ENCODE measurements around the gene WDR17. TPM values are rescaled to one million over a fixed set of nuclear protein-coding genes. Genes with fewer than 3 reads are reported as not detected.
A peak's percentile ranks its signal among the peaks of the same experiment; 100 is the strongest.

Gene WDR17
- total RNA-seq, 1 donor from 2014 or later: 6.1 TPM

GRCh38 chr4:176149680-176150355 is 84.2 kb downstream of the WDR17 start:
- H3K4me1 Mint-ChIP-seq (ENCODE audit: unreplicated experiment): no peaks in the 10 kb centered on the region
- TF ChIP-seq CTCF (conservative IDR thresholded peaks at IDR 0.05): no peak
- no peaks in the 10 kb centered on the region for H3K27me3 Mint-ChIP-seq
- no peaks in the 10 kb centered on the region for H3K9me3 Mint-ChIP-seq
- no peak for DNase-seq (ENCODE audit: extremely low spot score, unreplicated experiment)
- H3K36me3 Mint-ChIP-seq: no peaks in the 10 kb centered on the region
- H3K27ac Mint-ChIP-seq: no peak overlapping the region
- no peak overlapping the region for H3K4me3 Mint-ChIP-seq

- no peak overlapping the region for H3K4me3 Mint-ChIP-seq
- H3K27ac Mint-ChIP-seq: no peak overlapping the region
- TF ChIP-seq CTCF (conservative IDR thresholded peaks at IDR 0.05): peak; percentile 48
- H3K9me3 Mint-ChIP-seq: no peaks in the 10 kb centered on the region
- DNase-seq (ENCODE audit: extremely low spot score, unreplicated experiment): no peak
- H3K4me1 Mint-ChIP-seq (ENCODE audit: unreplicated experiment): no peaks in the 10 kb centered on the region
- H3K36me3 Mint-ChIP-seq: no peaks in the 10 kb centered on the region
- H3K27me3 Mint-ChIP-seq: no peaks in the 10 kb centered on the region
Observed at GRCh38 chr4:176150356-176150682, 84.7 kb downstream of the WDR17 start.

- TF ChIP-seq CTCF (conservative IDR thresholded peaks at IDR 0.05): no peak
- Mint-ChIP-seq H3K27me3 (no peaks in the 10 kb centered on the region), H3K9me3 (no peaks in the 10 kb centered on the region), H3K36me3 (no peaks in the 10 kb centered on the region), H3K4me3 (no peak overlapping the region), H3K4me1 (ENCODE audit: unreplicated experiment) (no peaks in the 10 kb centered on the region), H3K27ac (no peak overlapping the region)
- no peak for DNase-seq (ENCODE audit: extremely low spot score, unreplicated experiment)
Observed at GRCh38 chr4:176150704-176151103, 85.1 kb downstream of the WDR17 start.

GRCh38 chr4:176153124-176153523 is 87.5 kb downstream of the WDR17 start:
- Mint-ChIP-seq H3K9me3 (no peaks in the 10 kb centered on the region), H3K4me1 (ENCODE audit: unreplicated experiment) (no peaks in the 10 kb centered on the region), H3K4me3 (no peak overlapping the region), H3K36me3 (no peaks in the 10 kb centered on the region), H3K27me3 (no peaks in the 10 kb centered on the region), H3K27ac (no peak overlapping the region)
- DNase-seq (ENCODE audit: extremely low spot score, unreplicated experiment): no peak
- no peak for TF ChIP-seq CTCF (conservative IDR thresholded peaks at IDR 0.05)

GRCh38 chr4:176156656-176157055 is 91.0 kb downstream of the WDR17 start:
- TF ChIP-seq CTCF (conservative IDR thresholded peaks at IDR 0.05): no peak
- H3K27ac Mint-ChIP-seq: no peak overlapping the region
- H3K9me3 Mint-ChIP-seq: no peaks in the 10 kb centered on the region
- no peak overlapping the region for H3K4me3 Mint-ChIP-seq
- no peaks in the 10 kb centered on the region for H3K36me3 Mint-ChIP-seq
- no peaks in the 10 kb centered on the region for H3K4me1 Mint-ChIP-seq (ENCODE audit: unreplicated experiment)
- DNase-seq (ENCODE audit: extremely low spot score, unreplicated experiment): no peak
- H3K27me3 Mint-ChIP-seq: no peaks in the 10 kb centered on the region

GRCh38 chr4:176163041-176163440 is 97.4 kb downstream of the WDR17 start:
- H3K36me3 Mint-ChIP-seq: no peaks in the 10 kb centered on the region
- H3K27ac Mint-ChIP-seq: no peak overlapping the region
- no peak for DNase-seq (ENCODE audit: extremely low spot score, unreplicated experiment)
- H3K9me3 Mint-ChIP-seq: no peaks in the 10 kb centered on the region
- H3K4me1 Mint-ChIP-seq (ENCODE audit: unreplicated experiment): no peaks in the 10 kb centered on the region
- TF ChIP-seq CTCF (conservative IDR thresholded peaks at IDR 0.05): no peak
- H3K4me3 Mint-ChIP-seq: no peak overlapping the region
- H3K27me3 Mint-ChIP-seq: no peaks in the 10 kb centered on the region

Data from type B pancreatic cell (in vitro differentiated cells).